ENCODE results near the gene NUP155. TPM values are rescaled to one million over a fixed set of nuclear protein-coding genes. Genes with fewer than 3 reads are reported as not detected.
A peak's percentile ranks its signal among the peaks of the same experiment; 100 is the strongest.
"Not testable (repeated sequence)": the region's sequence is repeated elsewhere in the genome, so short reads cannot be mapped to it uniquely, and the experiment has no call there.

Gene NUP155
- total RNA-seq (2014; rRNA removed; shearing (Covaris generic); ENCODE audit: low replicate concordance) = 35.5 and 53.3 TPM in 2 replicates

DNA sequence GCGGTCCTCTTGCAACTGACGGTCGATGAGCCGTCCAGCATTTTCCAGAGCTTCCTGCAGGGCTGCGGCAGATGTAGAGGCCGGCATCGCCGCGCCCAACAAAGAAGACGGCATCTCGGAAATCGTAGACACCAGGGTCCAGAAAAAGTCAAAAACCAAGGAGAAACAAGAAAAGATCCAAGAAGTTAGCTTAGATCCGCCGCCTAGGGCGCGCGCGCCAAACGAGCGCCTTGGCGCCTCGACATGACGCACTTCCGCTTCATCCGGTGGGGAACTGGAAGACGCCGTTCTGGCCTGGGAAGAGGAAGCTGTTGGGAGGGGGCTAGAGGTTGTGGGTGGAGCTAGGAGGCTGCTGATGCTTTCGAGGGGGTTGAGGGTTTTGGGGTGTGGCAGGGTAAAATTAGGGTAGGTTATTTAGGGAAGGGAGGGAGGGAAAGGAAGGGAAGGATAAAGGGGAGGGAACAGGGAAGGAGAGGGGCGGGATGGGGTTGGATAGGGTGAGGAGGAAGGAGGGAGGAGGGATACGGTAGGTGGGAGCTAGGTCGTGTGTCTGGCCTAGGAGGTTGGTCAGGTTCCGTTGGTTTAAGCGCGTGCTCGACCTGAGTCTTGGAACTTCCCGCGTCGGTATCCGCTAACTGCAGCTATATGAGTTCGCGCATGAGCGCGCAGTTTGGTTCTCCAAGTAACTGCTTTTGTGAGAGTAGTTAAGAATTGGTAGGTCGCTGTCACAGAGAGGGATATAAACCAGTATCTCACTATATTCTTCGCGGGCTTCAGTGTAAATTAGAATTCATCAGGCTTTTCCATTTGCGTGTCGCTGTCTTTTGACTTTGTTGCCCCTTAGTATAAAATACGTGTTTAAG is at the start of gene NUP155:
TSS of gene NUP155 (minus strand) at position 243 of the 863 bp plus-strand sequence. CDS start at position 114, 129 bp downstream.
- in situ Hi-C loops (cut with HindIII; ENCODE audit: low pct_unique_long_range_greater_than_20kb, low sequenced_read_pairs) = no loop called here
- peak; percentile 96 for DNase-seq (ENCODE audit: low read depth)

DNA sequence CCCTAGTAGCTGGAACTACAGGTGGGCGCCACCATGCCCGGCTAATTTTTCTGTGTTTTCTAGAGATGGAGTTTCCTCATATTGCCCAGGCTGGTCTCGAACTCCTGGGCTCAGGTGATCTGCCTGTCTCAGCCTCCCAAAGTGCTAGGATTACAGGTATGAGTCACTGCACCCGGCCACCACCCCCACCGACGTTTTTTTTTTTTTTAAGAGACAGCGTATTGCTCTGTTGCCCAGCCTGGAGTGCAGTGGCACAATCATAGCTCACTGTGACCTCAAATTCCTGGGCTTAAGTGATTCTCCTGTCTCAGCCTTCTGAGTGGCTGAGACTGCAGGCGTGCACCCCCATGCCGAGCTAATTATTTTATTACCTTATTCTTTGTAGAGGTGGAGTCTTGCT is 46.4 kb upstream of the NUP155 start:
- no peak for DNase-seq (ENCODE audit: low read depth)
- in situ Hi-C loops (cut with HindIII; ENCODE audit: low pct_unique_long_range_greater_than_20kb, low sequenced_read_pairs) = no loop called here

DNA sequence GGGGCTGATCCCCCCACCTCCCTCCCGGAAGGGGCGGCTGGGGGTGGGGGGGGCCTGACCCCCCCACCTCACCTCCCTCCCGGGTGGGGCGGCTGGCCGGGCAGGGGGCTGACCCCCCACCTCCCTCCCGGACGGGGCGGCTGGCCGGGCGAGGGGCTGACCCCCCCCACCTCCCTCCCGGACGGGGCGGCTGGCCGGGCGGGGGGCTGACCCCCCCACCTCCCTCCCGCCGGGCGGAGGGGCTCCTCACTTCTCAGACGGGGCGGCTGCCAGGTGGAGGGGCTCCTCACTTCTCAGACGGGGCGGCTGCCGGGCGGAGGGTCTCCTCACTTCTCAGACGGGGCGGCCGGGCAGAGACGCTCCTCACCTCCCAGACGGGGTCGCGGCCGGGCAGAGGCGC is 44.5 kb upstream of the NUP155 start:
- in situ Hi-C loops (cut with HindIII; ENCODE audit: low pct_unique_long_range_greater_than_20kb, low sequenced_read_pairs); DNase-seq (ENCODE audit: low read depth): not testable (repeated sequence)

DNA sequence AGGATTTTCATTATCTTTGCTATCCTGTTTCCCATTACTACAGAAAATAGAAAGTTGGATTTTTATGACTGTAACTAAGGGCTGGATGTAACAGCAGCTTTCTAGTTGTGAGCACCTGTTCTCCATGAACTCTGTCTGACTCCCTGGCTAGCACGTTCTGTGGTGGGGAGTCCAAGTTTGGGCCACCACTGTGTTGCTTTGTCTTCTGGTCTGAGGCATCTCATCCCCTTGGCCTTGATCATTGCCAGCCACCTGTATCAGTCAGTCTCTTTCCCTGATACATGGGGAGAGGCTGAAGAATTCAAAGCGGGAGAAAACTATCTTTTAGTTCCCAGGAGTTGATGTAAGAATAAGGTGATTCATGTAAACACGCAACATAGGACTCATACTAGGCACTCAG is 41.6 kb upstream of the NUP155 start:
- no peak for DNase-seq (ENCODE audit: low read depth)
- in situ Hi-C loops (cut with HindIII; ENCODE audit: low pct_unique_long_range_greater_than_20kb, low sequenced_read_pairs) = no loop called here

DNA sequence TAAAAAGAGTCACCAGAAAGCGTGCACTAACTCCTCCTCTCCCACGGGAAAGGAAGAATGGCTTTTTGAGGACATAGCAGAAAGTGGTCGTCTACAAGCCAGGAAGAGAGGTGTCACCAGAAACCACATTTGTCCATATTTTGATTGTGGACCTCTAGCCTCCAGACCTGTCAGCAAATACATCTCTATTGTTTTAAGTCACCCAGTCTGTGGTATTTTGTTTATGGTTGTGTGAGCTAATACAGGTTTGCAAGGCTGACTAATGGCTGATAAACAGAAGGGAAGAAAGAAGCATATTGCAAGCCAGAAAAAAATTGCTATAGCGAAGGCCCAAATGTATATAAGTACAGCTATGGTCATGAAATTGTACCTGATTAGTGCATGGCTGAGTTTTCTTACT is 29.6 kb upstream of the NUP155 start:
- in situ Hi-C loops (cut with HindIII; ENCODE audit: low pct_unique_long_range_greater_than_20kb, low sequenced_read_pairs) = no loop called here
- DNase-seq (ENCODE audit: low read depth) = no peak

DNA sequence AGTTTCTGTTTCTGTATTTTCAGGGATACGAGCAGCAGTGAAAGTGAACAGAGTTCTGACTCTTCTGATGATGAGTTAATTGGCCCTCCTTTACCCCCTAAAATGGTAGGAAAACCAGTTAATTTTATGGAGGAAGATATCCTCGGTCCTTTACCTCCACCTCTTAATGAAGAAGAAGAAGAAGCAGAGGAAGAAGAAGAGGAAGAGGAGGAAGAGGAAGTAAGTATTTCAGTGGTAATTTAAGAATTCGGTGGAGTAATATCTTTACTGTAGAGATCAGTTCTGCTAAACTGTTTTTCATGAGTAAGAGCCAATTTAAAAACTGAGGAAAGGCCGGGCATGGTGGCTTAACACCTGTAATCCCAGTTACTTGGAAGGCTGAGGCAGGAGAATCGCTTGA is 25.4 kb upstream of the NUP155 start:
- DNase-seq (ENCODE audit: low read depth) = no peak
- in situ Hi-C loops (cut with HindIII; ENCODE audit: low pct_unique_long_range_greater_than_20kb, low sequenced_read_pairs) = no loop called here

DNA sequence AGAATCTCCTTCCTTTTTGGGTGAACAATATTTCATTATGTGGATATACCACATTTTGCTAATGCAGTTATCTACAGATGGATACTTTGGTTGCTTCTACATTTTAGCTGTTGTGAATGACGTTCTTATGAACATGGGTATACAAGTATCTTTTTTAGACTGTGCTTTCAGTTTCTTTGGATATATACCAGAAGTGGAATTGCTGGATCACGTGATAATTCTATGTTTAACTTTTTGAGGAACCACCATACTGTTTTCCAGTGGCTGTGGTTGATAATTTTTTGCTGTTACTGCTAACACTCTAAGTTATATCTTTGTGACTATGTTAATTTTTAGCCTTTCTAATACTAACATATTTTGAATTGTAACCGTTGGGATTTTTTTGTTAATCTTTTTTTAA is 20.7 kb upstream of the NUP155 start:
- in situ Hi-C loops (cut with HindIII; ENCODE audit: low pct_unique_long_range_greater_than_20kb, low sequenced_read_pairs) = no loop called here
- no peak for DNase-seq (ENCODE audit: low read depth)

DNA sequence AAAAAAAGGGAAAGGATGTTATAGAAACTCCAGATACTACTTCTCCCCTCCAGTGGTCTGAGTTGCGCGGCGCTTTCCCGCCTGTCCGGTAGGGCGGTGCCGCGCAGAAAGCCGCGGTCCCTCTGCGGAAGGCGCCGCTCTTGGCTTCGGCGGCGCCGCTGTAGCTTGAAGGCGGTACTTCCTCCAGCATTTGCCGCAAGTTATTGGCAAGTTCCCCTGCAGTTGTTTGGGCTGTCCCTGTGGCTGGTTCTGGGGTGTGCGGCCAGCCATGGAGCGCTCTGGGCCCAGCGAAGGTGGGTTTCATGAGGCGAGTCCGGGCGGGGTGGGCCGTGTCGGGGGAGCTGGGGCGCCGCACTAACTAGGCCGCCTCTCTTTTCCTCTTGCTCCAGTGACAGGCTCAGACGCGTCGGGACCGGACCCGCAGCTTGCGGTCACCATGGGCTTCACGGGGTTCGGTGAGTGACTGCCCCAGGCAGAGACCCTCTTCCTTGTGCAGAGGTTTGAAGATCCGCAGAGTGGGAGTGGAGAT is 8.3 kb upstream of the NUP155 start, which contains the start of gene WDR70:
TSS of gene WDR70 (plus strand) at position 219 of the 529 bp plus-strand sequence. CDS start at position 269, 50 bp downstream.
- DNase-seq (ENCODE audit: low read depth) = peak; percentile 89
- in situ Hi-C loops (cut with HindIII; ENCODE audit: low pct_unique_long_range_greater_than_20kb, low sequenced_read_pairs) = not testable (repeated sequence)

DNA sequence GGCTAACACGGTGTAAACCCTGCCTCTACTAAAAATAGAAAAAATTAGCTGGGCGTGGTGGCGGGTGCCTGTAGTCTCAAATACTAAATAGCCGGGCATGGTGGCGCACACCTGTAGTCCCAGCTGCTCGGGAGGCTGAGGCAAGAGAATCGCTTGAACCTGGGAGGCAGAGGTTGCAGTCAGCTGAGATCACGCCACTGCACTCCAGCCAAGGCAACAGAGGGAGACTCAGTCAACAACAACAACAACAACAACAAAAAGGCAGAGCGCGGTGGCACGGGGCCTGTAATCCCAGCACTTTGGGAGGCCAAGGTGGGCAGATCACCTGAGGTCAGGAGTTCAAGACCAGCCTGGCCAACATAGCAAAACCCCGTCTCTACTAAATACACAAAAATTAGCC is 7.2 kb upstream of the NUP155 start:
- DNase-seq (ENCODE audit: low read depth); in situ Hi-C loops (cut with HindIII; ENCODE audit: low pct_unique_long_range_greater_than_20kb, low sequenced_read_pairs): not testable (repeated sequence)

DNA sequence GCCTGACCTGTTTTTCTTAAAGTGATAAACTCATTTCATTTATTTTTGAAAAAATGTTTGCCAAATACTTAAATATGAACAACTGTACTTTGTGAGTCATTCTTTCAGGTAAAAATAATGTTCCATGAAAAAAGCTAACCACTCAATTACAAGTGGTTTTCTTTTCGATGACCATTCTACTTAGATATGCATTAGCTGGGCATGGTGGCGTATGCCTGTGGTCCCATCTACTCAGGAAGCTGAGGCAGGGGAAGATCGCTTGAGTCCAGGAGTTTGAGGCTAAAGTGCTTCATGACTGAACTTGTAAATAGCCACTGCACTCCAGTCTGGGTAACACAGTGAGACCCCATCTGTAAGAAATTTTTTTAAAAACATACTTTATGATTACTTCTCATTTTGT is 4.2 kb upstream of the NUP155 start:
- in situ Hi-C loops (cut with HindIII; ENCODE audit: low pct_unique_long_range_greater_than_20kb, low sequenced_read_pairs) = no loop called here
- no peak for DNase-seq (ENCODE audit: low read depth)

DNA sequence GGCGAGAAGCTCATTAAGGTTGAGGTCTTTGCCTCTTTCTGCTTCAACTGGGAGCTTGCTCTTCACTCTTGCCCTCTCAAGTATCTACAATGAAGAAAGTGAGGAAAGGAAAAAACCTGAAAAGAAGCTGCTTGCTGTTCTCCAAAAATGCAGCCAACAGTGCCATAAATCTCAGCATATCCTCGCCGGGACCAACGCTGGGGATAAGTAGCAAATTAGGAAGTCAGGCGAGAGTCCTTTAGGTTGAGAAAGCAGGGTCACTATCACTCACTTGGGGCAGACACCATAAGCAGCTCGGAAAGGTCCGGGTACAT is 399 bp downstream of the NUP155 start:
- peak; percentile 22 for DNase-seq (ENCODE audit: low read depth)
- in situ Hi-C loops (cut with HindIII; ENCODE audit: low pct_unique_long_range_greater_than_20kb, low sequenced_read_pairs) = no loop called here

DNA sequence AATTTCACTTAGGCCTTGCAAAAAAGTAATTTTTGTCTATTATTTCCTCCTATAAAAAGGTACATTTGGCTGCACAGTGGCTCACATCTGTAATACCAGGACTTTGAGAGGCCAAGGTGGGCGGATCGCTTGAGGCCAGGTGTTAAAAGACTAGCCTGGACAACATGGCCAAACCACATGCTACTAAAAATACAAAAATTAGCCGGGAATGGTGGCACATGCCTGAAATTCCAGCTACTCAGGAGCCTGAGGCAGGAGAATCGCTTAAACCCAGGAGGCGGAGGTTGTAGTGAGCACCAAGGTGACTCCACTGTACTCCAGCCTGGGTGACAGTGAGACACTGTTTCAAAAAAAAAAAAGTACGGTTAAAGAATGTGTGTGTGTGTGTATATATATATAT is 15.7 kb downstream of the NUP155 start:
- in situ Hi-C loops (cut with HindIII; ENCODE audit: low pct_unique_long_range_greater_than_20kb, low sequenced_read_pairs) = no loop called here

DNA sequence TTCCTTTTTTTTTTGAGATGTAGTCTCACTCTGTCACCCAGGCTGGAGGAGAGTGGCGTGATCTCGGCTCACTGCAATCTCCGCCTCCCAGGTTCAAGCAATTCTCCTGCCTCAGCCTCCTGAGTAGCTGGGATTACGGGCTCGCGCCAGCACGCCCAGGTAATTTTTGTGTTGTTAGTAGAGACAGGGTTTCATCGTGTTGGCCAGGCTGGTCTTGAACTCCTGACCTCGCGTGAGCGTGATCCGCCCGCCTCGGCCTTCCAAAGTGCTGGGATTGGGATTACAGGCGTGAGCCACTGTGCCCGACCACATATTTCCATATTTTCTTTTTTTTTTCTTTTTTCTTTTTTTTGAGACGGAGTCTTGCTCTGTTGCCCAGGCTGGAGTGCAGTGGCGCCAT is 28.2 kb downstream of the NUP155 start:
- DNase-seq (ENCODE audit: low read depth); in situ Hi-C loops (cut with HindIII; ENCODE audit: low pct_unique_long_range_greater_than_20kb, low sequenced_read_pairs): not testable (repeated sequence)

More for the DNA sequence above, 15.7 kb downstream of the NUP155 start:
- DNase-seq (ENCODE audit: low read depth) = no peak

DNA sequence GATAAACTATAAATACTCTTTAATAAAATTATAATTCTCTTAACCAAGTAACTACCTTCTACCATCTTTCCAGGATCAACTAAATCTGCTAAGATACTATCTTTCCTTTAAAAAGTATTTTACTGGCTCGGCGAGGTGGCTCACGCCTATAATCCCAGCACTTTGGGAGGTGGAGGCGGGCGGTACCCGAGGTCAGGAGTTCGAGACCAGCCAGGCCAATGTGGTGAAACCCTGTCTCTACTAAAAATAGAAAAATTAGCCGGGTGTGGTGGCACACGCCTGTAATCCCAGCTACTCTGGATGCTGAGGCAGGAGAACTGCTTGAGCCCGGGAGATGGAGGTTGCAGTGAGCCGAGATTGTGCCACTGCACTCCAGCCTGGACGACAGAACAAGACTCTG is 36.2 kb downstream of the NUP155 start:
- in situ Hi-C loops (cut with HindIII; ENCODE audit: low pct_unique_long_range_greater_than_20kb, low sequenced_read_pairs); DNase-seq (ENCODE audit: low read depth): not testable (repeated sequence)

DNA sequence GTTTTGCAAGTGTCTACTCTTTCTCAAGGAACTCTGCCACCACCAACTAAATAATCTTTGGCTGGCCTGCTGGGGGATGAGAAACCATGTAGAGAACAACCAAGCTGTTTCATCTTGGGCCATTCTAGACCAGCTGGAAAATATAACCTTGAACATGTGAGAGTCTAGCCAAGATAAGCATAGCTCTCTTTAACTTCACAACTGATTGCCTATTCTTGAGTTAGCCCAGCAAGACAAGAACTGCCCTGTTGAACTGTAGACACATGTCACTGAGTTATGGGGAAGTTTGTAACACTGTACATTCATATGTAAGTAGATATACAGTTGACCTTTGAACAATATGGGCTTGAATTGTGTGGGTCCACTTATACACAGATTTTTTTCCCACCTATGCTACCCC is 44.4 kb downstream of the NUP155 start:
- in situ Hi-C loops (cut with HindIII; ENCODE audit: low pct_unique_long_range_greater_than_20kb, low sequenced_read_pairs) = no loop called here
- DNase-seq (ENCODE audit: low read depth) = no peak

DNA sequence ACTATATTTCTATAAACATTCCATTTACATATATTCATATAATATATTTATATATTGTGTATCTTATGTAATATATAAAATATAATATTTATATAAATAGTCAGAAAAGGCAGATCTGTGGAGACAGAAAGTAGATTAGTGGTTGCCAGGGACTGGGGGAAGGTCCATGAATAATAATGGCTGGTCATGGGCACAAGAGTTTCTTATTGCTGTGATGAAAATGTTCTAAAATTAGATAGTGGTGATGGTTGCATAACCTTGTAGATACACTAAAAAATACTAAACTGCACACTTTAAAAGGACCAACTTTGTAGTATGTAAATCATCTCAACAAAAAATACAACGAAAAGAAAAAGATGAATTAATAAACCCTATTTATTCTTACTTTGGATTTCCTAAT is 47.3 kb downstream of the NUP155 start:
- DNase-seq (ENCODE audit: low read depth) = no peak
- in situ Hi-C loops (cut with HindIII; ENCODE audit: low pct_unique_long_range_greater_than_20kb, low sequenced_read_pairs) = no loop called here

DNA sequence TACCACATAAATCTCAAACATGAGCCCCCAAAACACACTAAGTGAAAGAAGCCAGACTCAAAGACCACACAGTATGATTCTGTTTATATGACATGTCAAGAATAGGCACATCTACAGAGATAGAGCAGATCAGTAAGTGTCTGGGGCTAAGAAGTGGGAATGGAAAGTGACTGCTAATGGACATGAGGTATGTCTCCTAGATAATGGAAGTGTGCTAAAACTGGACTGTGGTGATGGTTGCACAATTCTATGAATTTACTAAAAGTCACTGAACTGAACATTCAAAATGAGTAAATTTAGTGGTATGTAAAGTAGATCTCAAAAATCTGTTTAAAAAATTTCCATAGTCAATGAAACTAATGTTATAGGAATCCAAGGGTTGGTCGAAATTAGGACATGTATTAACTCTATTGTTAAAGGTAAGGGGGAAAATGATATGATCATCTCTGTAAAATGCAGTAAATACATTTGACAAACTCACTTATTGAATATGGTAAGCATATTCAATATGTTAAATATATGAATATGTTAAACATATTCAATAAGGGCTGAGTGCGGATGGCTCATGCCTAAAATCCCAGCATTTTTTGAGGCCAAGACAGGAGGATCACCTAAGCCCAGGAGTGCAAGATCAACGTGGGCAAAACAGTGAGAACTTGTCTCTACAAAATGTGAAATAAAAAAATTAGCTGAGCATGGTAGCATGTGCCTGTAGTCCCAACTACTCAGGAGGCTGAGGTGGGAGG is 51.7 kb downstream of the NUP155 start:
- in situ Hi-C loops (cut with HindIII; ENCODE audit: low pct_unique_long_range_greater_than_20kb, low sequenced_read_pairs) = no loop called here

DNA sequence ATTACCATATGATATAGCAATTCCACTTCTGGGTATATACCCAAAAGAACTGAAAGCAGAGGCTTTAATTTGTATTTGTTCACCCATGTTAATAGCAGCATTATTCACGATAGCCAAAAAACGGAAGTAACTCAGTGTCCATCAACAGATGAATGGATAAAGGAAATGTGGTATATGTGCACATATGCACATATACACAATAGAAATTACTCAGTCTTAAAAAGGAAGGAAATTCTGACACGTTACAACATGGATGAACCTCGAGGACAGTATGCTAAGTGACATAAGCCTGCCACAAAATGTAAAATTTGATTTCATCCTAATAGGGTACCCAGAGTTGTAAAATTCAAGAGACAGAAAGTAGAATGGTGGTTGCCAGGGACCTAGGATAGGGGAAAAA is 54.9 kb downstream of the NUP155 start:
- DNase-seq (ENCODE audit: low read depth) = no peak
- in situ Hi-C loops (cut with HindIII; ENCODE audit: low pct_unique_long_range_greater_than_20kb, low sequenced_read_pairs) = no loop called here

More for the DNA sequence above, 51.7 kb downstream of the NUP155 start:
- DNase-seq (ENCODE audit: low read depth) = no peak

DNA sequence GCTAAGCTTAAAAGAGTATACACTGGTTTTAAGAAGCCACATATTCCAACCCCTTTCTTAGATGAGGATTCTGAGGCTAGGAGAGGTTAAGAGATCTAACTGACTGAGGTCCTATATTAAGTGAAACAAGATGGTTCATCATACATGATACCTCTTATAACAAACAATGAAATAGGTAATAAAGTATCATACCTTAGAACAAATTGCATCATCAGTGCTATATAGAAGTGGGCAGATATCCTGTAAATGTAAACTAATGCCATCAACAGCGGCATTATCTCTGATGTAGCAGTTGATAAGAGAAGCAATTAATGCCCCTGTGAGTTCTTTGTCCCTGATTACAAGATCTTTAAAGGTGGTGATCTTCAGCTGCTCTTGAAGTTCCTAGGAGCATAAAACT is 60.5 kb downstream of the NUP155 start:
- no peak for DNase-seq (ENCODE audit: low read depth)
- in situ Hi-C loops (cut with HindIII; ENCODE audit: low pct_unique_long_range_greater_than_20kb, low sequenced_read_pairs) = no loop called here

All from Caki2 (cell line).